Measurements from ENCODE around the gene SESN3.

The SESN3 gene

DNA sequence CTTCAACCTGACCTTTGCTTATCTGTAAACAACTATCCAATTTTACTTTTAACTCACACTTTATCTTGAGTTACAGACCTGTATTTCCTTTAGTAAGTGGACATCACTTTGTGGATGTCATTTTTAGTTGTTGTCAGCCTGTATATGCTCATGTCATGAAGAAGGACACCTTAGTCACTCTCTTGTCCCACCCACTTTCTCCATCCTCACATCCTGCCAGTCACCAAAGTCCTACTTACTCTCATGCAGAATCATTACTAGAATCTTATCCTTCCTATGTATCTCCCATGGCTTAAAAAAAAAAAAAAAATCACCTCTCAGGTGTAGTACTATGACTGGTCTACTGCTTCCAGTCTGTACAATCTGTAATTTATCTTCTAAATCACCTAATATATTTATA, 43.3 kb downstream of the SESN3 start:
- no peak overlapping the region for H3K4me3 ChIP-seq (replicated peaks; ENCODE audit: low read depth, low read length)
- DNase-seq (ENCODE audit: low read depth), result no peak
- TF ChIP-seq, protein P1, sequence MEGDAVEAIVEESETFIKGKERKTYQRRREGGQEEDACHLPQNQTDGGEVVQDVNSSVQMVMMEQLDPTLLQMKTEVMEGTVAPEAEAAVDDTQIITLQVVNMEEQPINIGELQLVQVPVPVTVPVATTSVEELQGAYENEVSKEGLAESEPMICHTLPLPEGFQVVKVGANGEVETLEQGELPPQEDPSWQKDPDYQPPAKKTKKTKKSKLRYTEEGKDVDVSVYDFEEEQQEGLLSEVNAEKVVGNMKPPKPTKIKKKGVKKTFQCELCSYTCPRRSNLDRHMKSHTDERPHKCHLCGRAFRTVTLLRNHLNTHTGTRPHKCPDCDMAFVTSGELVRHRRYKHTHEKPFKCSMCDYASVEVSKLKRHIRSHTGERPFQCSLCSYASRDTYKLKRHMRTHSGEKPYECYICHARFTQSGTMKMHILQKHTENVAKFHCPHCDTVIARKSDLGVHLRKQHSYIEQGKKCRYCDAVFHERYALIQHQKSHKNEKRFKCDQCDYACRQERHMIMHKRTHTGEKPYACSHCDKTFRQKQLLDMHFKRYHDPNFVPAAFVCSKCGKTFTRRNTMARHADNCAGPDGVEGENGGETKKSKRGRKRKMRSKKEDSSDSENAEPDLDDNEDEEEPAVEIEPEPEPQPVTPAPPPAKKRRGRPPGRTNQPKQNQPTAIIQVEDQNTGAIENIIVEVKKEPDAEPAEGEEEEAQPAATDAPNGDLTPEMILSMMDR (IDR thresholded peaks at IDR 0.05; ENCODE audit: low read length, missing control alignments), result no peak

- no peak overlapping the region for H3K4me3 ChIP-seq (replicated peaks; ENCODE audit: low read depth, low read length)
- TF ChIP-seq, protein P1 (IDR thresholded peaks at IDR 0.05; ENCODE audit: low read length, missing control alignments), result no peak
- DNase-seq (ENCODE audit: low read depth), result no peak
Measured at GRCh38 chr11:95182397-95182796, 48.6 kb downstream of the SESN3 start.

DNA sequence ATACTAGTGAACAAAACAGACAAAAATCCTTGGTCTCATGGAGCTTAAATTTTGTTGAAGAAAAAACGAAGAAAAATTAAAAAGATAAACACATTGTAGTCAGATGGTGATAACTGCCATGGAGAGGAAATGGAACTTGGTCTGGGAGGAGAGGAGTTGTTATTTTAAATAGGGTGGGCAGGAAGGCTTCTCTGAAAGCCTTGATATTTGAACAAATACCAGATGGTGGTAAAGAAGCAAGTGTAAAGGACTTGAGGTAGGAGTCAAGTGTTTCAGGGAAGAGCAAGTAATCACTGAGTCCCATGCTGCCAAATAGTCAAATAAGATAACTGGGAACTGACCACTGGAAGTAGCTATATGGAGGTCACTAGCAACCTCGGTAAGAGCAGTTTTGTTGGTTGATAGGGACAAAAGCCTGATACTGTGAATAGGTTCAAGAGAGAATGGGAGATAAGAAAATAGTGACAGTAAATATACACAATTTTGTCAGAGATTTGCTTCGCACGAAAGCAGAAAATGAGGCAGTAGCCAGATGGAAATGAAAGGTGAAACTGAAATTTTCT, 55.1 kb downstream of the SESN3 start:
- TF ChIP-seq, protein P1 (IDR thresholded peaks at IDR 0.05; ENCODE audit: low read length, missing control alignments), result no peak
- DNase-seq (ENCODE audit: low read depth), result no peak
- no peak overlapping the region for H3K4me3 ChIP-seq (replicated peaks; ENCODE audit: low read depth, low read length)

DNA sequence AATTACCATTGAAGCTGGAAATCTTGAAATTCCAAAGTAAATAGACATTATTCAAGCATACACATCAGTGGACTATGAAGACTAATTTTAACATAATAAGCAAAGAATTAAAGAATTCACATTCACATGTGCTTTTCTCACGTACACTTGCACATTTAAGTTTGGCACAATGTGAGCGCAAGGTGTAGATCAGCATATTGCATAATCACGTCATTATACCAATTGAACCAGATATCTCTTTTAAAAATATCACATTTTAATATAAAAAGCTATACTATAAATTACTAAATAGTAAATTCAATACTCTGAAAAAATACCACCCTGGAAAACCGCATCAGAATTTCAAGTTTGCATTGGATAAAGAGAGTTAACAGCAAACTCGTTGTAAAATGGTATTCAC, 60.7 kb downstream of the SESN3 start:
- no peak for DNase-seq (ENCODE audit: low read depth)
- H3K4me3 ChIP-seq (replicated peaks; ENCODE audit: low read depth, low read length), result no peak overlapping the region
- TF ChIP-seq, protein P1 (IDR thresholded peaks at IDR 0.05; ENCODE audit: low read length, missing control alignments), result no peak

DNA sequence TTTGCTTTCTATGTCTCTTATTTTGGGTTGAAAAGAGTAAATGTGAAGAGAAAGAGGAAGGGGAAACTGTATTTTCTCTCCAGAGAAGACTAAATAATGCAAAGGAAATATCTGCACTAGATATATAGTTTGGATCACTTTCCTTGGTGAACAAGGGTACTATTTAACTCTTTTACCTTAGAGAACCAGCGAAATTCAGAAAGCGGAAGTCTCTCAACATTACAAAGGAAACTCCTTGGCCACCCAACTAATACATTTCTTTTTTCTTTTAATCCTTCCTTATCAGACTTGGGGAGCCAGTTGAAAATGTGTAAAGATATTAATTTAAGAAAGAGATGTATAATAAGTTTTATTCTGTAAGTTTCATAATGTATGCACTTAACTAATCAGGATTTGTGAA, 64.2 kb downstream of the SESN3 start:
- TF ChIP-seq, protein P1 (IDR thresholded peaks at IDR 0.05; ENCODE audit: low read length, missing control alignments), result no peak
- H3K4me3 ChIP-seq (replicated peaks; ENCODE audit: low read depth, low read length), result no peak overlapping the region
- no peak for DNase-seq (ENCODE audit: low read depth)

DNA sequence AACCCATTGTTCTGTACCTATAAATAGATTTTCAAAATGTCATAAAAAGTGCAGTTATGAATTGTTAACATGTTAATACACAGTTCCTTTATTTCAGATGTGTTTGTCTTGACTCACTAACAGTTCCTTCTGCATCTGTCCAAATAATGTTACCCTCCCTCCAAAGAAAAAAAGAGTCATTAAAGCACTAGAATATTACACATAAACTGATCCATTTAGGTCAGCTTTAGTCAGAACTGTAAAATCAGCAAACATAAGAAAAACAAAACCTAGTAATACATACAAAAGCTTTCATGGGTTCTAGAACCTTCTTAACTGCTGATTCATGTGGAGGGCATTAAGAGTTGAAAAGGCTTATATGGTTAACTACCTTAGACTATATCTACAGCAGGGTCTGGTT, 65.4 kb downstream of the SESN3 start:
- no peak for DNase-seq (ENCODE audit: low read depth)
- no peak overlapping the region for H3K4me3 ChIP-seq (replicated peaks; ENCODE audit: low read depth, low read length)
- TF ChIP-seq, protein P1 (IDR thresholded peaks at IDR 0.05; ENCODE audit: low read length, missing control alignments), result no peak

DNA sequence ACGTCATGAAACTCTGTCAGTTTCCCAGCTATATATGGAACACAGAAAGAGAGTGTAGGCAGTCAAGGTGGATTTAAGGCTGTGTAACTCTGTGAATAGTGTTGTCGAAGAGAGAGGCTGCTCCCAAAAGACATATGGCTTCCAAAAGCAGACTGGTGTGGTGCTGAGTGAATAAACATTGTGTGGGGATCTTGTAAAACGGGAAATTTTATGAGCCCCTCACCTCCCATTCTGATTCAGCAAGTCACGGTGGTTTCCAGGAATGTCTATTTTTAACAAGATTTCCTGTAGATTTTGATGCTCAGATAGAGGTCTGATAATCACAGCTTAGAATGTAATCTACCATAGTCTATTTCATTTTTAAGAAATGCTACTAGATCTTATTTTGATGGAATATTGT, 67.9 kb downstream of the SESN3 start:
- TF ChIP-seq, protein P1 (IDR thresholded peaks at IDR 0.05; ENCODE audit: low read length, missing control alignments), result no peak
- H3K4me3 ChIP-seq (replicated peaks; ENCODE audit: low read depth, low read length), result no peak overlapping the region
- DNase-seq (ENCODE audit: low read depth), result no peak
